Kidney (tissue), 14 donors: ENCODE measurements around the gene ACSL5. TPM values are rescaled to one million over a fixed set of nuclear protein-coding genes. Genes with fewer than 3 reads are reported as not detected.

Source experiments
- DNase-seq, 5 donors: peaks; one replicate each; pipeline ENCODE4 v3.0.0-alpha.2; 2013 to 2020
- FAIRE-seq: peaks from 2 replicates; lab custom pipeline; 2012; peaks lifted over from hg19 to GRCh38; lab: Jason Lieb, UNC
- H3K27ac ChIP-seq, 2 donors: one replicate each; pipeline ENCODE4 v1.7.0; 2013; ENCODE audit warnings: low read depth in 2 of 2, low read length in 2 of 2, inconsistent platforms in 1 of 2
- H3K27me3 ChIP-seq: one replicate; pipeline ENCODE4 v1.7.1; 2013; ENCODE audit warnings: low read length, inconsistent platforms; ENCODE audit not compliant: control insufficient read depth, insufficient read depth
- H3K36me3 ChIP-seq, 3 donors: one replicate each; pipeline versions ENCODE4 v1.7.0 to v1.7.1; 2013; ENCODE audit warnings: low read length in 3 of 3, control low read depth in 1 of 3, inconsistent platforms in 1 of 3; ENCODE audit not compliant: insufficient read depth in 3 of 3, control insufficient read depth in 2 of 3
- H3K4me1 ChIP-seq, 3 donors: one replicate each; pipeline versions ENCODE4 v1.7.0 to v1.7.1; 2013; ENCODE audit warnings: low read length in 3 of 3, inconsistent platforms in 1 of 3, low read depth in 1 of 3; ENCODE audit not compliant: control insufficient read depth in 2 of 3, insufficient read depth in 2 of 3
- H3K4me3 ChIP-seq, 3 donors: one replicate each; pipeline versions ENCODE4 v1.7.0 to v1.8.1; 2013; ENCODE audit warnings: low read length in 3 of 3, control low read depth in 1 of 3, inconsistent platforms in 1 of 3
- H3K9ac ChIP-seq, 3 donors: one replicate each; pipeline versions ENCODE4 v1.7.0 to v1.7.1; 2013; ENCODE audit warnings: low read length in 3 of 3, control low read depth in 1 of 3, inconsistent platforms in 1 of 3
- H3K9me3 ChIP-seq, 3 donors: one replicate each; pipeline versions ENCODE4 v1.7.0 to v1.7.1; 2013; ENCODE audit warnings: low read length in 3 of 3, control low read depth in 1 of 3, inconsistent platforms in 1 of 3; ENCODE audit not compliant: control insufficient read depth in 2 of 3, insufficient read depth in 1 of 3
- intact Hi-C: fragments of 100-400 bp; cut with DNase I; formaldehyde crosslinking; loops from one replicate; pipeline ENCODE4 v1.11.1; 2022
- polyA plus RNA-seq: library from polyadenylated mRNA; stranded (reverse); fragments of 350-450 nt; fragmentation: Illumina TruSeq; extraction: RNeasy Lipid Tissue Mini Kit (QIAGEN cat#74804); gene quantifications from one replicate; pipeline ENCODE4 v1.2.3, GENCODE V29; 2014; ENCODE audit warnings: low read depth, low replicate concordance; ENCODE audit not compliant: insufficient read depth
- total RNA-seq: library from RNA; stranded (reverse); fragmentation: NEBNext Ultra II Directional; extraction: Animal tissue kit (Norgen Biotek cat#: 25700); gene quantifications from one replicate; pipeline ENCODE4 v1.2.1, GENCODE V29; 2021
- TF ChIP-seq, protein P1 (sequence below): IDR thresholded peaks from 3 replicates; pipeline ENCODE4 v1.5.1; 2012; ENCODE audit warnings: mild to moderate bottlenecking, moderate library complexity, borderline replicate concordance; ENCODE audit not compliant: insufficient read depth; ENCODE audit errors: extremely low read depth
- donor health status: control.
- donor health status: control.
- donor health status: control.
- donor health status: control.
- donor health status: control.
- donor health status: DM: yes; HTN: yes; CAD: no.
- donor health status: Normal renal cell carcinoma (clear cell type).

The ACSL5 gene
- total and polyA plus RNA-seq, 2 donors from 2014 or later: 5.6 to 21.8 TPM

DNA sequence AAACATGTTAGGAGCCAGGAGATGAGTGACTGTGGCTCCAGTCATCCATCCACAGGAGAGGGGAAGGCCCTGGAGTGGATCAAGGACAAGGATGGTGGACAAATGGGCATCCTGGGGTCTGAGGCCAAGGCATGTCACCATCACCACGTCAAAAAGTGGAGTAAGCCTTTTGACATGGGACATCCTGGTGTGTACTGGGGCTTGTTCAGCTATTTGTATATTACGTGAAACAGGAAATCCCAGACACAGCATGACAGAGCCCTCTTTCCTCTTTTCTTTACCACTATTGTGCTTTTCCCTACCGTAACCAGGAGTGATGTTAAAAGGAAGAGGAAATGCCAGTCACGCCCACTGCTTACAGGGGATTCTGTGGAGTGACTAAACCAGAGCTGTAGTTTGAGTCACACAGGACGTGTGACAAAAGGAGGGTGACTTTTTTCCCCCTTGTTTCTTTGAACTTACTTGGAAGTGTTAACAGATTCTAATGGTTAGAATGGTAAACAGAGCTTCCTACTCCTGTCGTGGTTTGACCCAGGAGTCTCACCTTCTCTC lies 15.4 kb downstream of the ACSL5 start:
- peak overlapping the region in 1 of 2 donors; percentile 54 for H3K27ac ChIP-seq
- TF ChIP-seq, protein P1, sequence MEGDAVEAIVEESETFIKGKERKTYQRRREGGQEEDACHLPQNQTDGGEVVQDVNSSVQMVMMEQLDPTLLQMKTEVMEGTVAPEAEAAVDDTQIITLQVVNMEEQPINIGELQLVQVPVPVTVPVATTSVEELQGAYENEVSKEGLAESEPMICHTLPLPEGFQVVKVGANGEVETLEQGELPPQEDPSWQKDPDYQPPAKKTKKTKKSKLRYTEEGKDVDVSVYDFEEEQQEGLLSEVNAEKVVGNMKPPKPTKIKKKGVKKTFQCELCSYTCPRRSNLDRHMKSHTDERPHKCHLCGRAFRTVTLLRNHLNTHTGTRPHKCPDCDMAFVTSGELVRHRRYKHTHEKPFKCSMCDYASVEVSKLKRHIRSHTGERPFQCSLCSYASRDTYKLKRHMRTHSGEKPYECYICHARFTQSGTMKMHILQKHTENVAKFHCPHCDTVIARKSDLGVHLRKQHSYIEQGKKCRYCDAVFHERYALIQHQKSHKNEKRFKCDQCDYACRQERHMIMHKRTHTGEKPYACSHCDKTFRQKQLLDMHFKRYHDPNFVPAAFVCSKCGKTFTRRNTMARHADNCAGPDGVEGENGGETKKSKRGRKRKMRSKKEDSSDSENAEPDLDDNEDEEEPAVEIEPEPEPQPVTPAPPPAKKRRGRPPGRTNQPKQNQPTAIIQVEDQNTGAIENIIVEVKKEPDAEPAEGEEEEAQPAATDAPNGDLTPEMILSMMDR: no peak
- H3K4me1 ChIP-seq: peaks cover 0 to 5% (median 0%) of the 10 kb centered on the region in 3 donors
- FAIRE-seq (no peak), DNase-seq (peak in 1 of 5 donors; percentile 50)
- H3K36me3 ChIP-seq: no peaks in the 10 kb centered on the region
- no peaks in the 10 kb centered on the region for H3K9me3 ChIP-seq
- H3K9ac ChIP-seq: no peak overlapping the region
- intact Hi-C loops: no loop called here
- no peaks in the 10 kb centered on the region for H3K27me3 ChIP-seq
- no peak overlapping the region for H3K4me3 ChIP-seq

DNA sequence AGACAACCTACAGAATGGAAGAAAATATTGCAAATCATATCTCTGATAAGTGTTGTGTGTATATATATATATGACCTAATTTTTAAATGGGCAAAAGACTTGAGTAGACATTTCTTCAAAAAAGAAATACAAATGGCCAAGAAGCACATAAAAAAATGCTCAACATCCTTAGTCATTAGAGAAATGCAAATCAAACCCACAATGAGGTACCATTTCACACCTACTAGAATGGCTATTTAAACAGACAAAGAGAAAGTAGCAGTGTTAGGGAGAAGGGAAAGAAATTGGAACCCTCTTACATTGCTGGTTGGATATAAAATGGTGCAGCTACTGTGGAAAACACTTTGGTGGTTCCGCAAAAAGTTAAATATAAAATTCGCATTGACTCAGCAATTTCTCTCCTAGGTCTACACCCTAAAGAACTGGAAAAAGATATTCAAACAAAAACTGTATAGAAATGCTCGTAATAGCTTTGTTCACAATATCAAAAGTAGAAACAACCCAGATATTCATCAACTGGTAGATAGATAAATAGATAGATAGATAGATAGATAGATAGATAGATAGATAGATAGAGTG lies 16.3 kb downstream of the ACSL5 start:
- DNase-seq (no peak), FAIRE-seq (no peak)
- Histone ChIP-seq H3K9me3 (no peaks in the 10 kb centered on the region), H3K36me3 (no peaks in the 10 kb centered on the region), H3K27ac (no peak overlapping the region), H3K4me1 (peaks cover 0 to 5% (median 0%) of the 10 kb centered on the region in 3 donors), H3K9ac (no peak overlapping the region), H3K27me3 (no peaks in the 10 kb centered on the region), H3K4me3 (no peak overlapping the region)
- intact Hi-C loops: no loop called here
- TF ChIP-seq, protein P1: no peak

DNA sequence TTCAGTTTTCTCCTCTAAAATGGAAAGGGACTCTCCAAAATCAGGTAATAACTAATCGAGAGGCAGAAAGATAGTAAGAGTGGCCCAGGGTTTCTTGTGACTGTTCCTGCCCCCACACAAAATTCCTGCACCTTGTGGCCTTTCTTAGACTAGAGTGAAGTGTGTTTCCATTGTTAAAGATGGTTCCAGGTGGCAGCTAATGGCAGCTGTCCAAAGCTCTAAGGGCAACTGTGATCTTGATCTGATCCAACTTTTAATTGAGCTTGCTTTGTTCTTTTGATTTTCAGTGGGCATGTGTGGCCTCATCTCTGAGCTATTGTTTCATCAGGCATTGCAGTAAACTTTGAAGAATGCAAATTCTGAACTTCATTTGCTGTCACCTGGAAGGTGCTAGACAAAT lies 19.4 kb downstream of the ACSL5 start:
- FAIRE-seq (no peak), DNase-seq (no peak)
- Histone ChIP-seq H3K36me3 (no peaks in the 10 kb centered on the region), H3K4me1 (peaks cover 0 to 5% (median 0%) of the 10 kb centered on the region in 3 donors), H3K27ac (no peak overlapping the region), H3K4me3 (no peak overlapping the region), H3K9ac (no peak overlapping the region), H3K27me3 (no peaks in the 10 kb centered on the region), H3K9me3 (no peaks in the 10 kb centered on the region)
- intact Hi-C loops: no loop called here
- TF ChIP-seq, protein P1: no peak
